IPS-11a (cell line): Measurements from ENCODE around the gene VWCE.

Source experiments
- H3K4me3 ChIP-seq: one replicate; pipeline ENCODE4 v1.5.1; 2013; ENCODE audit warnings: low read depth, low read length, control low read depth

Gene VWCE

DNA sequence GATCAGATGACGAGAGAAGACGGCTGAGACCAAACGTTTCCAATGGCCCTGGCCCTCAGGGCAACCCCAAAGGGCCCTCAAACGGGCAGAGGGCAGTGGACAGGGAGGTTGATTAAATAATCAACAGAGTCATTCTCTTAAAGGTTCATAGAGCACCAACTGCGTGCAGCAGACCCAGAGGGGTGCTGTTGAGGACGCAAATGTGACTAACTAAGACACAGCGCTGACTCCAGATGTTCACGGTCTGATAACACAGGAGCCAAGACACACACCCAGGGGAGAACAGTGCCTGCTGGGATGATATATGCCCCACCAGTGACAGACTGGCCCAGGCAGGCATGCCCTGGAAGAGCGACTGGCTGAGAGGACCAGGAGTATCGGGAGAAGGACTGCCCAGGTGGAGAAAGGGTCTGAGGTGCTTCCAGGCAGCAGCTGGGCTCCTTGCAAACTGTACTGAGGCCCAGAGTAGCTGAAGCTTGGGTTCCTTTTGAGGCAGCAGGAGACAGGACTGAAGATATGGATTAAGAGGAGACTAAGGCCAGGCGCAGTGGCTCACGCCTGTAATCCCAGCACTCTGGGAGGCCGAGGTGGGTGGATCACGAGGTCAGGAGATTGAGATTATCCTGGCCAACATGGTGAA, 7.7 kb downstream of the VWCE start:
- H3K4me3 ChIP-seq: no peak overlapping the region

GRCh38 chr11:61283613-61284012, 11.5 kb downstream of the VWCE start:
- no peak overlapping the region for H3K4me3 ChIP-seq

GRCh38 chr11:61281581-61282250, 13.4 kb downstream of the VWCE start:
- H3K4me3 ChIP-seq: no peak overlapping the region

- no peak overlapping the region for H3K4me3 ChIP-seq
These were observed 14.1 kb downstream of the VWCE start for GRCh38 chr11:61280883-61281580.

DNA sequence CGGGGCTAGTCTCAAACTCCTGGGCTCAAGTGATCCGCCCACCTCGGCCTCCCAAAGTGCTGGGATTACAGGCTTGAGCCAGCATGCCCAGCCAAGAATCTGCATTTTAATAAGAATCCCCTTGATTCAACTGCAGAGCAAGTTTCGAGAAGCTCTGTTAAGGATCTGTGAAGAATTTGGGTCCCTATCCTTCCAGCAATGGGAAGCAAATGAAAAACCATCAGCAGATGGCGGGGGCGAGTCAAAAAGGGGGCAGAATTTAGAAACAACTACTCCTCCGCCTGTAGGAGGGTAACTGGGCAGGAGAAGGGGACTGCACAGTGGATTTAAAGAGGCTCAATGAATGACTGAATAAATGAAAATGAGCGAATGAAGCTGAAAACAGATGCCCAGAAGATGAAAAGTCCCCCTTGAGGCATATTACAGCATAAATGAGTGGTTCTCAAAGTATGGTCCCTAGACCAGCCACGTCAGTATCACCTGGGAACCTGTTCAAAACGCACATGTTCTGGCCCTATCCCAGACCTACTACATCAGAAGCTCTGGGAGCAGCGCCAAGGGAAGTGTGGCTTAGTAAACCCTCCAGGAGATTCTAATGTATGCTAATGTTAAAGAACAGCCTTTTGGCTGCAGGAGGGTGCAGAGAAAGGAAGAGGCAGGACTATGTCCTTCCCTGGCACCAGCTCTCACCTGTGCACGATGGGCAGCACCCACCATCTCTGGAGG, 15.0 kb downstream of the VWCE start:
- H3K4me3 ChIP-seq: no peak overlapping the region

DNA sequence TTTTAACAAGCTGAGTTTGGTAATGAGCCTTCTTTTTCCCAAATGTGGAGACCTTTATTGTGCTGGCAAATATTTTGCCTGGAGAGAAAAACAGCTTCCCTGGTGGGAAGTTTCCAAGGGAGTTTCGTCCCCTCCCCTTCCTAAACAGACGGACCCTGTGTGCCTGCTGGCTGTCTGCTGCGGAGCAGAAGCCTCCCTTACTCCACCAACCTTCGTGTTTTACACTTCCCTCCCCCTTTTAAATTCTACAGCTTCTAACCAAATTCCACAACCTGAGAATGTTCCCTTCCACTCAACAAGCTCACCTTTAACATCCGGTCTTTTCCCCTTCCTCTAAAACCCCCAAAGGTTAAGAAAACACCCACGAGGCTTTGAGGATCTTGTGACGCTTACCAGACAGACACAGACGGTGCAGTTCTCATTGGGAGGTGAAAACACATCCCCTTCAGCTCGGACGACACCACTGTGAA, 17.1 kb downstream of the VWCE start:
- no peak overlapping the region for H3K4me3 ChIP-seq

DNA sequence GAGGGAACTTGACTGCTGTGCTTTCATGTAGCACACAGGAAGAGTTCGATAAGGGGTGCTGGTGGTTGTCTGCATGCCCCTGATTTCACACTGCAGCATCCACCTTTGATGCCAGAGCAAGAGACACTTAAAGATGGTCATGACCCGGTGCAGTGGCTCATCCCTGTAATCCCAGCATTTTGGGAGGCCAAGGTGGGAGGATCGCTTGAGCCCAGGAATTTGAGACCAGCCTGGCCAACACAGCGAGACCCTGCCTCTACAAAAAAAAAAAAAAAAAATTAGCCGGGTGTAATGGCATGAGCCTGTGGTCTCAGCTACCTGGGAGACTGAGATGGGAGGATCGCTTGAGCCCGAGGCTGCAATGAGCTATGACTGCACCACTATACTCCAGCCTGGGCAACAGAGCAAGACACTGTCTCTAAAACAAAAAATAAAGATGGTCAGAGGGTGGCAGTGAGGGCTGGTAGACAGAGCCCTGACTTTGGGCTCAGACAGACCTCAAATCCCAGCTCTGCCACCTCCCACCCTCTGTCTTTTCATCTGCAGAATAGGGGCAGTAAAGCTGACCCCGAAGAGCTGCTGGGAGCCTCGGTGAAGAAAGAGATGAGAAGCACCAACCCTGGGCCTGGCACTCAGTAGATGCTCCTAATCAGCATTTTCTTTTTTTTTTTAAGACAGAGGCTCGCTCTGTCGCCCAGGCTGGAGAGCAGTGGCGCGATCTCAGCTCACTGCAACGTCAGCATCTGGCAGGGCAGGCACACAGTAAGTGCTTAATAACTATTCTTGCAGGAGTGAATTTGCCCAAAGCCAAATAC, 17.7 kb downstream of the VWCE start:
- no peak overlapping the region for H3K4me3 ChIP-seq

DNA sequence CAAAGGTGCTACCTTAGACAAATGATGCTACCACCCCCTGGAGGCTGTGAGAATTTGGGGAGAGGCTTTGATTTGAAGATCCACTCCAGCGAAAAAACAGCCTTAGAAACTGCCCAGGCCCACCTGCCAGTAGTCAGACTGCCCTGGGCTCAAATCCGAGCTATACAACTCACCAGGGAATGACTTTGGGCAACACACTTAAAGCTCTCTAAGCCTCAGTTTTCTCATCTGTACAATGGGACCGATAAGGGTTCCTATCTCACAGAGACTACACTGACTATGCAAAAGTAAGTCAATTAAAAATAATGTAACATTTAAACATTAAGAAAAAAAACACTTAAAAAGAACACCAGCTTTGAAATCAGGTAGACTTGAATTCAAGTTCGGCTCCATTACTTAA, 19.9 kb downstream of the VWCE start:
- no peak overlapping the region for H3K4me3 ChIP-seq

DNA sequence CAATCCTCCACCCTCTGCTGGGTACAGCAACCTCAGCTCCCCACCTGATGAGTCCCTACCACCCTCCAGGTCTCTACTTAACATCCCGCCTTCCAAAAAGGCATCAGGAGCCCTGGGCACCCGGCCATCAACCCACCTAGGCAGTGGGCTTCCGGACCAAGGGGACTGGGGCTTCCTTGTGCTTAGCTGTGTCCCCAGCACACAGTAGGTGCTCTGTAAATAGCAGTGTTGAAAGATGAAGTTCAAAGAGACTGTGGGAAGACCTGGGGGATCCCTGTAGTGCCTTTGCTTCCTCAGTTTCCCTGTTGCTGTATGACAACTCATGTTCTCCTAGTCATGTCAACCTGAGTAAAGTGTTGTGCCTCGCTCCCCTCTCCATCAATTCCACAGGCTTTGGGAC, 21.0 kb downstream of the VWCE start:
- H3K4me3 ChIP-seq: no peak overlapping the region

- H3K4me3 ChIP-seq: no peak overlapping the region
These were observed 21.7 kb downstream of the VWCE start for GRCh38 chr11:61273178-61274078.

DNA sequence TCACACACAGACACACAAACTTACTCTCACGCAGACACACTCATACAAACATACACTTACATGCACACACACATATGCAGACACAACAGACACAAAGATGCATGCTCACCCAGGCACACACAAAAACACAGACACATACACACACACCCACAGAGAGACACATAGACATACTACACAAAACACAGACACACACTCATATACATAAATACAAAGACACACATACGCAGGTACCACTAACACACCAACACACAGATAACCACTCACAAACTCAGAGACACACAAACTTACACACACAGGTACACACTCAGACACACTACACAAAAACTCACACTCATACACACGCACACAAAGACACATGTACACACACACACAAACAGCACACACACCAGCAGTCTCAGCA, 22.4 kb downstream of the VWCE start:
- no peak overlapping the region for H3K4me3 ChIP-seq

DNA sequence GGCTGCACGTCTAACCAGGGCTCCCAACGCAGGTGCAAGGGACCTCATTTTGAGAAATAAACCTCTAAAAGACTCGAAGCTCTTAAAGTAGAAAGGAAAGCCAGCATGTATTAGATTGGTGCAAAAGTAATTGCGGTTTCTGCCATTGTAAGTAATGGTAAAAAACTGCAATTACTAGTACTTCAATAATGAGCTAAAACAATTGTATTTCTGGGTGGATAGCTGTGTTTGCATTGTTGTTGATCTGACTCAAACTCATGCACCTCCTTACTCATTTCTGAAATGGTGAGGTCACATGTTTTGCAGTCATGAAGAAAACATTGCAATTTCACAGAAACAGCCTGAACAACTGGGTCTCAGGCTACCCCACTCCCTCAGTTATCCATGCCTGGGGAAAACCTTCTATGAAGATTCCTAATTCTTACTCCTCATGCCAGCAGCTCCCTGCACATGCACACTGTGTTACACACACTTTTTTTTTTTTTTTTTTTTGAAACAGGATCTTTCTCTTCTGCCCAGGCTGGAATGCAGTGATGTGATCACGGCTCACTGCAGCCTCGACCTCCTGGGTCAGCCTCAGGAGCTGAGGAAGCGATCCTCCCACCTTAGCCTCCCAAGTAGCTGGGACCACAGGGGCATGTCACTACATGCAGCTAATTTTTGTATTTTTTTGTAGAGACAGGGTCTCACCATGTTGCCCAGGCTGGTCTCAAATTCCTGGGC, 24.6 kb downstream of the VWCE start:
- no peak overlapping the region for H3K4me3 ChIP-seq

- no peak overlapping the region for H3K4me3 ChIP-seq
These were observed 26.4 kb downstream of the VWCE start for GRCh38 chr11:61268588-61269250.

GRCh38 chr11:61267437-61267841, 27.7 kb downstream of the VWCE start:
- no peak overlapping the region for H3K4me3 ChIP-seq

GRCh38 chr11:61266602-61267001, 28.5 kb downstream of the VWCE start:
- H3K4me3 ChIP-seq: no peak overlapping the region

GRCh38 chr11:61265357-61265756, 29.8 kb downstream of the VWCE start:
- no peak overlapping the region for H3K4me3 ChIP-seq

DNA sequence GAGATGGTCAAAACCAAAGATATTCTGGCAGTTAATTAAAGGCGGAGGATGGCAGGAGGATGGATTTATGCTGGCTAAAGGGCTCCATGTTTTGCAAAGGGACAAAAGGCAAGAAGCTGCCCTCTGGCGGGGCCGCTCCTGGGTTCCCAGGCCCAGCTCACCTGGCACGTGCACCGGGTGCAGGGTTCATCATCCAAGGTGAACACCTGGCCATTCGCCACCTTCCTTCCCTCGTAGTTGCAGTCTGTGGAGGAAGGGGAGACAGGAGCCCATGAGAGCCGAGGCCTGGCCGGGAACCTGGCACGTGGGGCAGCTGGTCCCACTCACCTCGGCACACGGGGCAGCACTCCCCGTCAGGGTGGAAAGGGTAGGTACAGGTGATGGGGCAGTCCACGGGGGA, 30.3 kb downstream of the VWCE start:
- H3K4me3 ChIP-seq: no peak overlapping the region

GRCh38 chr11:61264371-61264770, 30.7 kb downstream of the VWCE start:
- H3K4me3 ChIP-seq: no peak overlapping the region
